HG03064 (cell line): Measurements from ENCODE around the gene CNTD1.
"Not testable (repeated sequence)": the region's sequence is repeated elsewhere in the genome, so short reads cannot be mapped to it uniquely, and the experiment has no call there.

Experiments
- ATAC-seq: cut with Tn5 transposase; IDR thresholded peaks from one replicate; pipeline ENCODE4 v1.9.1; 2021; ENCODE audit warnings: low read depth; ENCODE audit not compliant: unreplicated experiment

The CNTD1 gene

DNA sequence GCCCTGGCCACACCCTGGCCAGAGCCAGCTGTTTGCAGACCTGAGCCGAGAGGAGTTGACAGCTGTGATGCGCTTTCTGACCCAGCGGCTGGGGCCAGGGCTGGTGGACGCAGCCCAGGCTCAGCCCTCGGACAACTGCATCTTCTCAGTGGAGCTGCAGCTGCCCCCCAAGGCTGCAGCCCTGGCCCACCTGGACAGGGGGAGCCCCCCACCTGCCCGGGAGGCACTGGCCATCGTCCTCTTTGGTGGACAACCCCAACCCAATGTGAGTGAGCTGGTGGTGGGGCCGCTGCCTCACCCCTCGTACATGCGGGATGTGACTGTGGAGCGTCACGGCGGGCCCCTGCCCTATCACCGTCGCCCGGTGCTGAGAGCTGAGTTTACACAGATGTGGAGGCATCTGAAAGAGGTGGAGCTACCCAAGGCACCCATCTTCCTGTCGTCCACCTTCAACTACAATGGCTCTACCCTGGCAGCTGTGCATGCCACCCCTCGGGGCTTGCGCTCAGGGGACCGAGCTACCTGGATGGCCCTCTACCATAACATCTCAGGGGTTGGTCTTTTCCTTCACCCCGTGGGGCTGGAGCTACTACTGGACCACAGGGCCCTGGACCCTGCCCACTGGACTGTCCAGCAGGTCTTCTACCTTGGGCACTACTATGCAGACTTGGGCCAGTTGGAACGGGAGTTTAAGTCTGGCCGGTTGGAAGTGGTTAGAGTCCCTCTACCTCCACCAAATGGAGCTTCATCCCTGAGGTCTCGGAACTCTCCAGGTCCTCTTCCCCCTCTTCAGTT, 46.3 kb downstream of the CNTD1 start:
- no peak for ATAC-seq

DNA sequence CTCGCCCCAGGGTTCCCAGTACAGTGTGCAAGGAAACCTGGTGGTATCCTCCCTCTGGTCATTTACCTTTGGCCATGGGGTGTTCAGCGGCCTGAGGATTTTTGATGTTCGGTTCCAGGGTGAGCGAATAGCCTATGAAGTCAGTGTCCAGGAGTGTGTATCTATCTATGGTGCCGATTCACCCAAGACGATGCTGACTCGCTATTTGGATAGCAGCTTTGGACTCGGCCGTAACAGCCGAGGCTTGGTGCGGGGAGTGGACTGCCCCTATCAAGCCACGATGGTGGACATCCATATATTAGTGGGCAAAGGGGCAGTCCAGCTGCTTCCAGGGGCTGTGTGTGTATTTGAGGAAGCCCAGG, 46.9 kb downstream of the CNTD1 start:
- ATAC-seq = no peak

DNA sequence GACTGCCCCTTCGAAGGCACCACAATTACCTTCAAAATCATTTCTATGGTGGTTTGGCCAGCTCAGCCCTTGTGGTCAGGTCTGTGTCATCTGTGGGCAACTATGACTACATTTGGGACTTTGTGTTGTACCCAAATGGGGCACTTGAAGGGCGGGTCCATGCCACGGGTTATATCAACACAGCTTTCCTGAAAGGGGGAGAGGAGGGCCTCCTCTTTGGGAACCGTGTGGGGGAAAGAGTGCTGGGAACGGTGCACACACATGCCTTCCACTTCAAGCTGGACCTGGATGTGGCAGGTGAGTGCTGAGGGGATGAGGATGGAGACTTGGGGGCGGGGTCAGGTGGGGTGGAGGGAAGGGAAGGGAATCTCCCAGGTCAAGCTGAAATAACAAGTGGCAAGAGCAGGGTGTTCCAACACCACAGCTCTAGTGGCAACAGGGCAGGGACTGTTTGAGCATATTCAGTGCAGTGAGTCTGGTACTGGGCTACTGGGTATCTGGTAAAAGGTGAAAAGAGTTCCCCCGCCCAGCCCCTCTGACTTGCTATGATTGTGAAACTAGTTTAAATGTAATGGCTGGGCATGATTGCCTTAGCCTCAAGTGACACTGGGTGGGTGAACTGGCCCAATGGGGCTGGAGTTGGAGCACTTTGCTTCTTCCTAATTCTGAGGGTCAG, 47.4 kb downstream of the CNTD1 start:
- no peak for ATAC-seq

DNA sequence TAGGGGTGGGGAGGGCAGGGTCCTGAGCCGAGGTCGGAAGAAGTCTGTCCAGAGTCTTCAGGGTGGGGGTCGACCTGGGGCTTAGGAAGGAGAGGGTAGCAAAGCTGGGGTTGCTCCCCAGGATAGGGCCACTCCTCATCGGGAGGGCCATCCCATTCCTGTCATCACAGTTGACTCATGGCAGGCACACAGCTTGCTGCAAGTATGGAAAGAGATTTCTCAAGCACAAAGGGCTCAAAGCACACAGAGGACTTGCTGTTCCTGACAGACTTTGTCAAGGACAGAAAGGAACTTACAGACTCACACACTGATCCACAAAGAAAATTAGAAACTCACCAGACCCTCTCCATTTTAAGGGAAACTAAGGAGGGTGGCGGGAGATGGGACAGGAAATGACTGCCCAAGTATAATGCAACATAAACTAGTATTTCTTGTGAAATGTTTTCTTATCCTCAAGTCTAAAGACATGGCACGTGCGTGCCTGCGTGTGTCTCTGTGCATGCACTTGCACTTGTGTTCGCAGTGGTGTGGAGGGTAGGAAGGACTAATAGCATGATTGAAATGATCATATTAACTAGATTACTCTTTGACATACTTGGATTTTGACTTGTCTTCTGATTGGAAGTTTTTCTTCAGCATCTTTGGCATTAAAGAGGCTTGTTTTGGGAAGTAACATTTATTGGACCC, 48.1 kb downstream of the CNTD1 start:
- no peak for ATAC-seq

DNA sequence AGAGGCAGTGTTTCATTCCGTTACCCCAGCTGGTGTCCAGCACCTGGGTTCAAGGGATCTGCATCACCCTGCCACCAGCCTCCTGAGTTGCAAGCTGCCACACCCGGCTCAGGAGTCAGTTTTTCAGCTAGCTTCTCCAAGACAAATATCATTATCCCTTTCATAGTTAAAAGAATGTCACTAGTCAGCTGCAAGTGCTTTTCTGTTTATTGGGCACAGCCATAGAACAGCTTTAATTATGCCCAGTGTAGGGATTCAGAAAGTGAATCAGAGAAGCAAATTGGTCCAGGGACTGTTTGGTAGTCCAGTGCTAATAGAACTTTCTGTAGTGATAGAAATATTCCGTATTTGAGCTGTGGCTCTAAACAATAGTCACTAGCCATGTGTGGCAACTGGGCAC, 49.4 kb downstream of the CNTD1 start:
- no peak for ATAC-seq

DNA sequence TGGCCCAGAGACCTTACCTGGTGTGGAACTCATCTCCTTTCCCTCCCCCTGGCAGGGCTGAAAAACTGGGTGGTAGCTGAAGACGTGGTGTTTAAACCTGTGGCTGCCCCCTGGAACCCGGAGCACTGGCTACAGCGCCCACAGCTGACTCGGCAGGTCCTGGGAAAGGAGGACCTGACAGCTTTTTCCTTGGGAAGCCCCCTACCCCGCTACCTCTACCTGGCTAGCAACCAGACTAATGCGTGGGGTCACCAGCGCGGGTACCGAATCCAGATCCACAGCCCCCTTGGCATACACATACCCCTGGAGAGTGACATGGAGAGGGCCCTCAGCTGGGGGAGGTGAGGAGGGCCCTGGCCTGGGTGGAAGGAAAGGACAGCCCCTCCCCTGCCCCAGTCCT, 50.4 kb downstream of the CNTD1 start:
- no peak for ATAC-seq

DNA sequence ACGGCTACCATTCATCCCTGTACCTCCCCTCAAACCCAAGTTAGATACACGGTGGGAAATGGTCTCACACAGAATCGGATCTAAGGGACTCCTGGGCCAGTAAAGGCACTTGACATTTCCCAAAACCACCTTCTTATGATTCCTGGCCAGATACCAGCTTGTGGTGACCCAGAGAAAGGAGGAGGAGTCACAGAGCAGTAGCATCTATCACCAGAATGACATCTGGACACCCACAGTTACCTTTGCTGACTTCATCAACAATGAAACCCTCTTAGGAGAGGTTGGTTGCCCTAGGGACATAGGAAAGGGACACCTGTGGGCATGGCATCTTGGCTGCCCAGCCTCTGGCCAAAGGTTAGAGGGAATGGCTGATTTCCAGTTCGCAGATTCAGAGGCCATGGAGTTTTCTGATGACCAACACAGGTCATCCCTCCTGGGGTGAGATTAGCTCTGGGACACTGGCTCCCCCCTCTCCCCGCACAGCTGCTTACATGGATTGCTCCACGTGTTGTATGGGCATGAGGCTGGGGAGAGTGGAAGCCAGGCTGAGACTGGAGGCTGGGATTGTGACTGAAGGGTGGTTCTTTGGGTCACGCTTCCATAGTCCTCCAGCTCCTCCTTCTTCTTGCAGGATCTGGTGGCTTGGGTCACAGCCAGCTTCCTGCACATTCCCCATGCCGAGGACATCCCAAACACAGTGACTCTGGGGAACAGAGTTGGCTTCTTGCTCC, 51.0 kb downstream of the CNTD1 start:
- no peak for ATAC-seq

DNA sequence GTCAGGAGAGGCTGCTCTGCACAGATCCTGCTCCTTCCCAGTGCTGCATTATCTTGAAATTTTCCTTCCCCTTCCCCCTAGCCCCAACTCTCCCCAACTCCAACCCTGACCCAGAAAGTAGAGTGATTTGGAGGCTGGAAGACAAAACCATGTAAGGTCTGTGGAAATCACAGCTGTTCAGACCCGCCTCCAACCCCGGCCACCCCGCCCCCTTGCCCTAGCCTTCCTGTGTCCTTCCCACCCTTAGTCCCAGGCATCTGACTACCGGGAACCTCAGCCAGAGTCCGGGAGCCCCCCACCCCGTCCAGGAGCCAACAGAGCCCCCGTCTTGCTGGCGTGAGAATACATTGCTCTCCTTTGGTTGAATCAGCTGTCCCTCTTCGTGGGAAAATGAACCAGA, 52.3 kb downstream of the CNTD1 start, which contains the start of gene AOC3:
Gene AOC3, plus strand, starts transcription at position 246 of the 400 bp plus-strand sequence. Its CDS starts 145 bp downstream, at position 391.
- ATAC-seq = no peak

DNA sequence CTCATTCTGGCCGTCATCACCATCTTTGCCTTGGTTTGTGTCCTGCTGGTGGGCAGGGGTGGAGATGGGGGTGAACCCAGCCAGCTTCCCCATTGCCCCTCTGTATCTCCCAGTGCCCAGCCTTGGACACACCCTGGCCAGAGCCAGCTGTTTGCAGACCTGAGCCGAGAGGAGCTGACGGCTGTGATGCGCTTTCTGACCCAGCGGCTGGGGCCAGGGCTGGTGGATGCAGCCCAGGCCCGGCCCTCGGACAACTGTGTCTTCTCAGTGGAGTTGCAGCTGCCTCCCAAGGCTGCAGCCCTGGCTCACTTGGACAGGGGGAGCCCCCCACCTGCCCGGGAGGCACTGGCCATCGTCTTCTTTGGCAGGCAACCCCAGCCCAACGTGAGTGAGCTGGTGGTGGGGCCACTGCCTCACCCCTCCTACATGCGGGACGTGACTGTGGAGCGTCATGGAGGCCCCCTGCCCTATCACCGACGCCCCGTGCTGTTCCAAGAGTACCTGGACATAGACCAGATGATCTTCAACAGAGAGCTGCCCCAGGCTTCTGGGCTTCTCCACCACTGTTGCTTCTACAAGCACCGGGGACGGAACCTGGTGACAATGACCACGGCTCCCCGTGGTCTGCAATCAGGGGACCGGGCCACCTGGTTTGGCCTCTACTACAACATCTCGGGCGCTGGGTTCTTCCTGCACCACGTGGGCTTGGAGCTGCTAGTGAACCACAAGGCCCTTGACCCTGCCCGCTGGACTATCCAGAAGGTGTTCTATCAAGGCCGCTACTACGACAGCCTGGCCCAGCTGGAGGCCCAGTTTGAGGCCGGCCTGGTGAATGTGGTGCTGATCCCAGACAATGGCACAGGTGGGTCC, 52.9 kb downstream of the CNTD1 start:
- not testable (repeated sequence) for ATAC-seq

DNA sequence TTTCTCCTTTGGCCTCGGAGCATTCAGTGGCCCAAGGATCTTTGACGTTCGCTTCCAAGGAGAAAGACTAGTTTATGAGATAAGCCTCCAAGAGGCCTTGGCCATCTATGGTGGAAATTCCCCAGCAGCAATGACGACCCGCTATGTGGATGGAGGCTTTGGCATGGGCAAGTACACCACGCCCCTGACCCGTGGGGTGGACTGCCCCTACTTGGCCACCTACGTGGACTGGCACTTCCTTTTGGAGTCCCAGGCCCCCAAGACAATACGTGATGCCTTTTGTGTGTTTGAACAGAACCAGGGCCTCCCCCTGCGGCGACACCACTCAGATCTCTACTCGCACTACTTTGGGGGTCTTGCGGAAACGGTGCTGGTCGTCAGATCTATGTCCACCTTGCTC, 53.7 kb downstream of the CNTD1 start:
- no peak for ATAC-seq

DNA sequence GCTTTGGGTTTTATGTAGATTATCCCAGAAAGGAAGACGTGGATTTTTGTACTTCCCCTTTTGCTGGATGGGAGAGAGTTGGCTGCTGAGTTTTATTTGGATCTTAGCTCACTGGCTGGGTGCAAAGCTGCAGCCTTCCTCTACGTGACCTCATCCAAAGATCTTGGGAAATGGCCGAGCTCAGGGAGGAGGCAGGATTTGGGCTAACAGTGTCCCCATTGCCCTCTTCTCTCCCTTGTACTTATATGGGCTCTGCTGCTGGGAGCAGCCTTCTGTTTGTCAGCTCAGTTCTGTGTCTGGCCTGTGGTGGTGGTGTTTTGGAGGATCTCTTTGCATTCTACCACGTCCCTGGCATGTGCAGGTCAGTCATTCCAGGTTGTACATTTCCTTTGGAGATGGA, 54.3 kb downstream of the CNTD1 start:
- no peak for ATAC-seq

DNA sequence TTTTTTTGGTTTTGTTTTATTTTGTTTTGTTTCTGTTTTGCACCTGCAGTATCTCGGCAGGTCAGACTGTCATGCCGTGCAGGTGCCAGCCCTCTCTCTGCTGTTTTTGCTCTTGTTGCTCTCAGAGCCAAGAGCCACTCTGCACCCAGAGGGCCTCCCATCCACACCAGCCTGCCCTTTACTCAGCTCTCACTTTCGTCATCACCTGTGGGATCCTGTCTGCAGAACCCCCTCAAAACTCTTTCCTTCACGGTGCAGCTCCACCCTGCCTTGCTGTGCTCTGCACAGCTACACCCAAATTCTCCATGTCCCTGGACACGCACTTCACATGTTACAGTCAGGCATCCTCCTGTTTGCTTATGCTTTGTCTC, 54.9 kb downstream of the CNTD1 start:
- ATAC-seq = no peak

DNA sequence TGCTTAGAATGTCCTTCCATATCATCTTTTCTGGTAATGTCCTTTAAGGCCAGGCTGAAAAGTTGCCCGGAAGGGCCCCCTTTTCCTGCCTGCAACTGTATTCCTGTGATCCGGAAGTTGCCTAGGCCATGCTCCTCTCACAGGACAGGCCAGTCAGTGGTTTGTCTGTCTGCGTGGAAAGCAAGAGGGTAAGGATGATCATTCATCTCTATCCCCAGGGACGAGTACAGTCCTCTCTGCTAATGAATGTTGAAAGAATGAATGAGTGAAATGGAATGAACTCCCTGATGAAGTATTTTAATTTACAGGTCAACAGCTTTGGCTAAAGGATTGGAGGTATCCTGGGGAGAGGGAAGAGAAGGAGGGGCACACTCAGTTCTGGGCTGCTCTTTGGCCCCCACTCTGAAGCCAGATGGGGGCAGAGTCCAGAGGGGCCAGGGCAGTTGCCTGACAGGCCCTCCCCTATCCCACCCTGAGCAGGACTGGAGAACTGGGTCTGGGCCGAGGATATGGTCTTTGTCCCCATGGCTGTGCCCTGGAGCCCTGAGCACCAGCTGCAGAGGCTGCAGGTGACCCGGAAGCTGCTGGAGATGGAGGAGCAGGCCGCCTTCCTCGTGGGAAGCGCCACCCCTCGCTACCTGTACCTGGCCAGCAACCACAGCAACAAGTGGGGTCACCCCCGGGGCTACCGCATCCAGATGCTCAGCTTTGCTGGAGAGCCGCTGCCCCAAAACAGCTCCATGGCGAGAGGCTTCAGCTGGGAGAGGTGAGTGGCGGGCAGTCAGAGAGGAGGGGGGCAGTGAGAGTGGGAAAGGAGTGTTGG, 55.5 kb downstream of the CNTD1 start:
- no peak for ATAC-seq

DNA sequence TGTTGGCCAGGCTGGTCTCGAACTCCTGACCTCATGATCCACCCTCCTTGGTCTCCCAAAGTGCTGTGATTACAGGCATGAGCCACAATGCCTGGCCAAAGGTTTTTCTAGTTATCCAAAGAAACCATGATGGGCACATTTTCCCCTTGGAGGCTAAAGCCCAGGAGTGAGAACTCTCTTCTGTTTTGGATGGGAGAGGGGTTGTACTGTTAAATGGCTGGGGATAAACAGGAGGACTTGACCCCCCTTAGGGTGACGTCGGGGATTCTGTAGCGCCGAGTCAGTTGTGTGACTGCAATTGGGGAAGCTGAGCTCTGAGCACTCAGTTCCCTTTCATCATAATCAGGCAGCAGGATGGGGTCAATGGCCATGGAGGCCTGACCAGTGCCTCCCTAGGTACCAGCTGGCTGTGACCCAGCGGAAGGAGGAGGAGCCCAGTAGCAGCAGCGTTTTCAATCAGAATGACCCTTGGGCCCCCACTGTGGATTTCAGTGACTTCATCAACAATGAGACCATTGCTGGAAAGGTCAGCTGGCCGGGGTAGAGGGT, 56.5 kb downstream of the CNTD1 start:
- no peak for ATAC-seq

DNA sequence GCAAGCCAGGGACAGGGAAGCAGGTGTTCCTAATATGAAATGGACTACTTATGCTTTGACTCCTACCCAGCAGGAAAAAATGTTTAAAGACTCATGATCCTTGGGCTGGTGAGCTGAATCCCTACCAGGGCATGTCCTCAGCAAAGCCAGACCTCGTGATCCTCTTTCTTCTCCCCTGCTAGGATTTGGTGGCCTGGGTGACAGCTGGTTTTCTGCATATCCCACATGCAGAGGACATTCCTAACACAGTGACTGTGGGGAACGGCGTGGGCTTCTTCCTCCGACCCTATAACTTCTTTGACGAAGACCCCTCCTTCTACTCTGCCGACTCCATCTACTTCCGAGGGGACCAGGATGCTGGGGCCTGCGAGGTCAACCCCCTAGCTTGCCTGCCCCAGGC, 57.4 kb downstream of the CNTD1 start:
- not testable (repeated sequence) for ATAC-seq

DNA sequence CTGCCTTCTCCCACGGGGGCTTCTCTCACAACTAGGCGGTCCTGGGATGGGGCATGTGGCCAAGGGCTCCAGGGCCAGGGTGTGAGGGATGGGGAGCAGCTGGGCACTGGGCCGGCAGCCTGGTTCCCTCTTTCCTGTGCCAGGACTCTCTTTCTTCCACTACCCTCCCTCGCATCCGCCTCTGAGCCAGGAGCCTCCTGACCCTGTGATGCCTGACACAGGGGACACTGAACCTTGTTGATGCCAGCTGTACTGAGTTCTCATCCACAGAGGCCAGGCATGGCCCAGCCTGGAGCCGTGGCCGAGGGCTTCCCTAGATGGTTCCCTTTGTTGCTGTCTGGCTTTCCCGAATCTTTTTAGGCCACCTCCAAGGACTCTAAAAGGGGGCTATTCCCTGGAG, 57.9 kb downstream of the CNTD1 start:
- not testable (repeated sequence) for ATAC-seq

DNA sequence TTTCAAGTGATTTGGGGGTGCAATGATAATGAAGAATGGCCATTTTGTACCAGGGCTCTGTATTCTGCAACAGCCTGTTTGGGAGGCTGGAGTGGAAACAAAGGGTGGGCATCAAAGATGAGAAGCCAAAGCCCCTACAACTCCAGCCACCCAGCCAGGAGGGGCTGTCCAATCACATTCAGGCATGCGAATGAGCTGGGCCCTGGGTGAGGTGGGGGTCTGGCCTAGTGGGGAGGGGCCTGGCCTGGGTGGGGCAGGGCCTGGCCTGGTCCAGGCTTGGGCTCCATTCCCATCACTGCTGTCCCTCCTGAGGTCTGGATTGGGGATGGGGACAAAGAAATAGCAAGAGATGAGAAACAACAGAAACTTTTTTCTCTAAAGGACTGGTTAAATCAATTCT, 58.7 kb downstream of the CNTD1 start:
- no peak for ATAC-seq
